Astrocyte (in vitro differentiated cells and primary cell): ENCODE measurements around the gene TULP4. TPM values are rescaled to one million over a fixed set of nuclear protein-coding genes. Genes with fewer than 3 reads are reported as not detected.

ENCODE experiments used
- DNase-seq: peaks from one replicate; pipeline ENCODE4 v3.0.0-alpha.2; 2010; ENCODE audit warnings: low read depth
- FAIRE-seq: peaks from 2 replicates; lab custom pipeline; 2011; peaks lifted over from hg19 to GRCh38; lab: Jason Lieb, UNC
- H2AFZ ChIP-seq: 2 replicates; pipeline ENCODE4 v1.6.0; 2012; ENCODE audit warnings: low read depth, low read length, inconsistent platforms
- H3K27ac ChIP-seq: 2 replicates; pipeline ENCODE4 v1.5.1; 2011; ENCODE audit warnings: low read depth, low read length, inconsistent platforms
- H3K27me3 ChIP-seq: 2 replicates; pipeline ENCODE4 v1.6.0; 2011; ENCODE audit warnings: low read length, inconsistent platforms; ENCODE audit not compliant: insufficient read depth
- H3K36me3 ChIP-seq: 2 replicates; pipeline ENCODE4 v1.5.1; 2011; ENCODE audit warnings: low read length, inconsistent platforms; ENCODE audit not compliant: insufficient read depth
- H3K4me1 ChIP-seq: 2 replicates; pipeline ENCODE4 v1.5.1; 2011; ENCODE audit warnings: low read length, inconsistent platforms; ENCODE audit not compliant: insufficient read depth
- H3K4me2 ChIP-seq: 2 replicates; pipeline ENCODE4 v1.6.0; 2012; ENCODE audit warnings: low read length, inconsistent platforms
- H3K4me3 ChIP-seq: 2 replicates; pipeline ENCODE4 v1.5.1; 2011; ENCODE audit warnings: low read depth, mild to moderate bottlenecking, low read length, inconsistent platforms; ENCODE audit not compliant: insufficient read depth
- H3K79me2 ChIP-seq: 2 replicates; pipeline ENCODE4 v1.6.0; 2012; ENCODE audit warnings: mild to moderate bottlenecking, low read length, inconsistent platforms; ENCODE audit not compliant: insufficient read depth
- H3K9ac ChIP-seq: 2 replicates; pipeline ENCODE4 v1.6.0; 2012; ENCODE audit warnings: mild to moderate bottlenecking, low read length, inconsistent platforms
- H3K9me3 ChIP-seq: 2 replicates; pipeline ENCODE4 v1.5.1; 2012; ENCODE audit warnings: low read depth, mild to moderate bottlenecking, low read length, inconsistent platforms; ENCODE audit not compliant: insufficient read depth
- H4K20me1 ChIP-seq: 2 replicates; pipeline ENCODE4 v1.6.0; 2012; ENCODE audit warnings: low read length, inconsistent platforms; ENCODE audit not compliant: insufficient read depth
- H3K27ac Mint-ChIP-seq: one replicate; pipeline ENCODE4 v1.8.0; 2021; ENCODE audit warnings: mild to moderate bottlenecking, mixed read lengths; ENCODE audit not compliant: unreplicated experiment
- H3K27me3 Mint-ChIP-seq: one replicate; pipeline ENCODE4 v1.8.0; 2021; ENCODE audit warnings: low read depth, mixed read lengths; ENCODE audit not compliant: unreplicated experiment
- H3K36me3 Mint-ChIP-seq: one replicate; pipeline ENCODE4 v1.8.0; 2021; ENCODE audit warnings: low read depth, mixed read lengths; ENCODE audit not compliant: unreplicated experiment
- H3K4me1 Mint-ChIP-seq: one replicate; pipeline ENCODE4 v1.8.0; 2021; ENCODE audit warnings: low read depth, mixed read lengths; ENCODE audit not compliant: unreplicated experiment
- H3K4me3 Mint-ChIP-seq: one replicate; pipeline ENCODE4 v1.8.0; 2021; ENCODE audit warnings: mild to moderate bottlenecking, moderate library complexity, mixed read lengths; ENCODE audit not compliant: unreplicated experiment
- H3K9me3 Mint-ChIP-seq: one replicate; pipeline ENCODE4 v1.8.0; 2021; ENCODE audit warnings: mild to moderate bottlenecking, mixed read lengths; ENCODE audit not compliant: unreplicated experiment
- EZH2 ChIP-seq: IDR thresholded peaks from 2 replicates; pipeline ENCODE4 v1.6.1; 2012; ENCODE audit warnings: mild to moderate bottlenecking, low read length, inconsistent platforms; ENCODE audit not compliant: insufficient read depth
- total RNA-seq: library from RNA; stranded (reverse); gene quantifications from 2 replicates; pipeline ENCODE4 v1.2.1, GENCODE V29; 2021
- TF ChIP-seq, protein P1 (sequence below): IDR thresholded peaks from 2 replicates; pipeline ENCODE4 v1.5.1; 2011; ENCODE audit warnings: low read depth, mild to moderate bottlenecking, inconsistent platforms, low read length, moderate library complexity; ENCODE audit not compliant: insufficient read depth

TULP4 gene
- total RNA-seq, 1 donor from 2014 or later: 91.2 TPM

DNA sequence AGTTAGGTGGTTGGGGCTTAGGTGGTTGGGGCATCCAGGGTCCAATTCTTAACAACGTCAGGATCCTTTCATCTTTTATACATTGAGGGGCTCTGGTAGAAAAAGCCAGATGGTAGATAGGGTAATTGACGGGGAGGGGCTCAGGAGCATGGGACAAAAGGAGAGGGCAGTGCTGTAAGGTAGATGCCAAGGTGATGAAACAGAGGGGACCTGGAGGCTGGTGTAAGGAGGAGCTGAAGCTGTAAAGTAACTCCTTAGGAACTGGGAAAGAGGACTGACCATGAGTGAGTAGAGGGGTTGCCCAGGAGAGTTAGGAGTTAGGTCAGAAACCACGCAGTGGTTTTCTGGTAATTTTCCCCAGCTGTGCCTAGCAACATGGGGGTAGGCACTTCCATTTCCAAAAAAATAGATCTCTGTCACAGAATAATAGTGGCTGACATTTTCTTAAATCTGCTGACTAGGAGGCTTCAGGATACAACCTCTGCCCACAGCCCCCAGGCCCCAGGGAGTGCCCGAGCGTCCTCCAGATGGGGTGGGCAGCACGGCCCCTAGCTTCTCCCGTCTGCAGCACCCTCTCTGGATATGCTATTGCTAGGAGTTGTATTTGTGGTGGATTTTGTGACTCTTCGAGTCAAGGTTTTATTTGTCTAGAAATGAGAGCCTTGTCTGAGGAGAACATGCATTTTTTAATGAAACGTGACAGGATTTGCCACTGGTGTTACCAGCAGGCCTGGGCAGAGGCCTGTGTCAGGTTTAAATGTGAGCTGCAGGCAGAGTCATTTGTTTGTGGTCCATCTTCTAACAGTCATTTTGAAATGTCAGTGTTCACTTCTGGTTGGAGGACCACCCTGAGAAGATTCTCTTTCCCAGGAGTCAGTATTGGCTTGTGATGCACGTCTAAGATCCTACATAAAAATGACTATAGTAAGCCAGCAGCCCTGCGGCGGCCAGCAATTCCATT, 44.6 kb downstream of the TULP4 start:
- no peak overlapping the region for H3K27ac Mint-ChIP-seq

GRCh38 chr6:158357570-158358216, 45.4 kb downstream of the TULP4 start:
- Histone ChIP-seq H3K9me3 (no peaks in the 10 kb centered on the region), H3K36me3 (no peaks in the 10 kb centered on the region), H3K4me3 (no peak overlapping the region), H2AFZ (no peak overlapping the region), H3K4me2 (no peak overlapping the region), H4K20me1 (peaks cover 72% of the 10 kb centered on the region), H3K27ac (no peak overlapping the region), H3K9ac (no peak overlapping the region), H3K4me1 (peaks cover 5% of the 10 kb centered on the region), H3K79me2 (peaks cover 39% of the 10 kb centered on the region), H3K27me3 (no peaks in the 10 kb centered on the region)
- H3K9me3 Mint-ChIP-seq: no peaks in the 10 kb centered on the region
- H3K36me3 Mint-ChIP-seq: no peaks in the 10 kb centered on the region
- no peak overlapping the region for H3K4me3 Mint-ChIP-seq
- TF ChIP-seq EZH2: no peak
- TF ChIP-seq, protein P1, sequence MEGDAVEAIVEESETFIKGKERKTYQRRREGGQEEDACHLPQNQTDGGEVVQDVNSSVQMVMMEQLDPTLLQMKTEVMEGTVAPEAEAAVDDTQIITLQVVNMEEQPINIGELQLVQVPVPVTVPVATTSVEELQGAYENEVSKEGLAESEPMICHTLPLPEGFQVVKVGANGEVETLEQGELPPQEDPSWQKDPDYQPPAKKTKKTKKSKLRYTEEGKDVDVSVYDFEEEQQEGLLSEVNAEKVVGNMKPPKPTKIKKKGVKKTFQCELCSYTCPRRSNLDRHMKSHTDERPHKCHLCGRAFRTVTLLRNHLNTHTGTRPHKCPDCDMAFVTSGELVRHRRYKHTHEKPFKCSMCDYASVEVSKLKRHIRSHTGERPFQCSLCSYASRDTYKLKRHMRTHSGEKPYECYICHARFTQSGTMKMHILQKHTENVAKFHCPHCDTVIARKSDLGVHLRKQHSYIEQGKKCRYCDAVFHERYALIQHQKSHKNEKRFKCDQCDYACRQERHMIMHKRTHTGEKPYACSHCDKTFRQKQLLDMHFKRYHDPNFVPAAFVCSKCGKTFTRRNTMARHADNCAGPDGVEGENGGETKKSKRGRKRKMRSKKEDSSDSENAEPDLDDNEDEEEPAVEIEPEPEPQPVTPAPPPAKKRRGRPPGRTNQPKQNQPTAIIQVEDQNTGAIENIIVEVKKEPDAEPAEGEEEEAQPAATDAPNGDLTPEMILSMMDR: no peak
- no peaks in the 10 kb centered on the region for H3K27me3 Mint-ChIP-seq
- no peak overlapping the region for H3K27ac Mint-ChIP-seq
- FAIRE-seq (no peak), DNase-seq (no peak)
- peaks cover 38% of the 10 kb centered on the region for H3K4me1 Mint-ChIP-seq

More for the DNA sequence above, 44.6 kb downstream of the TULP4 start:
- Histone ChIP-seq H4K20me1 (peaks cover 67% of the 10 kb centered on the region), H3K27me3 (no peaks in the 10 kb centered on the region), H3K9ac (no peak overlapping the region), H2AFZ (no peak overlapping the region), H3K4me2 (no peak overlapping the region), H3K36me3 (no peaks in the 10 kb centered on the region), H3K4me3 (no peak overlapping the region), H3K9me3 (no peaks in the 10 kb centered on the region), H3K79me2 (peaks cover 39% of the 10 kb centered on the region), H3K4me1 (peaks cover 5% of the 10 kb centered on the region), H3K27ac (no peak overlapping the region)
- H3K4me3 Mint-ChIP-seq: no peak overlapping the region
- FAIRE-seq (no peak), DNase-seq (no peak)
- no peaks in the 10 kb centered on the region for H3K36me3 Mint-ChIP-seq
- H3K4me1 Mint-ChIP-seq: peaks cover 34% of the 10 kb centered on the region
- H3K27me3 Mint-ChIP-seq: no peaks in the 10 kb centered on the region
- no peaks in the 10 kb centered on the region for H3K9me3 Mint-ChIP-seq
- TF ChIP-seq EZH2: no peak
- TF ChIP-seq, protein P1: no peak
